ENCODE results near the gene CNOT3. TPM values are rescaled to one million over a fixed set of nuclear protein-coding genes. Genes with fewer than 3 reads are reported as not detected.

CNOT3 gene
- total and polyA plus RNA-seq, 2 donors (not counting 1 experiment from before 2014, with no cell fraction given): 28.1 to 82.1 TPM

DNA sequence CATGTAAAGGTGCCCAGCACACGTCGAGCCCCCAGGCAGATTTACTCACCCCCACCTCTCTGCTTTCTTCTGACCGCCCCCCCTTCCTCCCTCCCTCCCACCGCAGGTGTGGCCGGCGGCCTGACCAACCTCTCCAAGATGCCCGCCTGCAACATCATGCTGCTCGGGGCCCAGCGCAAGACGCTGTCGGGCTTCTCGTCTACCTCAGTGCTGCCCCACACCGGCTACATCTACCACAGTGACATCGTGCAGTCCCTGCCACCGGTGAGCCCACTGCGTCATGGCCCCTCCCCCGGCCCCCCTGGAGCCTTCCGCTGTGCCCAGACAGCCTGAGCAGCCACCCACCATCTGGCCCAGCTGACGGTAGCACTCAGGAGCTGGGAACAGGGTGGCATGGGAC, 13.2 kb upstream of the CNOT3 start:
- H3K36me3 ChIP-seq (replicated peaks in 1 of 2; ENCODE audit: control extremely low read depth in 1 of 2, control insufficient read depth in 1 of 2, extremely low read depth in 1 of 2, insufficient read depth in 2 of 2, low read length in 1 of 2): peaks cover 7 to 76% of the 10 kb centered on the region in 2 experiments
- Mint-ChIP-seq H3K4me3 (no peak overlapping the region), H3K9me3 (ENCODE audit: insufficient read depth) (no peaks in the 10 kb centered on the region), H3K27me3 (no peaks in the 10 kb centered on the region), H3K27ac (no peak overlapping the region), H3K4me1 (no peaks in the 10 kb centered on the region)
- no peak overlapping the region for H3K4me2 ChIP-seq (replicated peaks; ENCODE audit: low read depth, low read length, poor library complexity, severe bottlenecking)
- H3K79me2 ChIP-seq (ENCODE audit: control insufficient read depth, insufficient read depth, low read length): peaks cover 6% of the 10 kb centered on the region
- no peaks in the 10 kb centered on the region for H3K9me3 ChIP-seq (ENCODE audit: control extremely low read depth in 1 of 3, control insufficient read depth in 2 of 3, insufficient read depth in 1 of 3, low read length in 2 of 3)
- DNase-seq (no peak), ATAC-seq (ENCODE audit: low read depth) (no peak)
- TF ChIP-seq, protein P1, sequence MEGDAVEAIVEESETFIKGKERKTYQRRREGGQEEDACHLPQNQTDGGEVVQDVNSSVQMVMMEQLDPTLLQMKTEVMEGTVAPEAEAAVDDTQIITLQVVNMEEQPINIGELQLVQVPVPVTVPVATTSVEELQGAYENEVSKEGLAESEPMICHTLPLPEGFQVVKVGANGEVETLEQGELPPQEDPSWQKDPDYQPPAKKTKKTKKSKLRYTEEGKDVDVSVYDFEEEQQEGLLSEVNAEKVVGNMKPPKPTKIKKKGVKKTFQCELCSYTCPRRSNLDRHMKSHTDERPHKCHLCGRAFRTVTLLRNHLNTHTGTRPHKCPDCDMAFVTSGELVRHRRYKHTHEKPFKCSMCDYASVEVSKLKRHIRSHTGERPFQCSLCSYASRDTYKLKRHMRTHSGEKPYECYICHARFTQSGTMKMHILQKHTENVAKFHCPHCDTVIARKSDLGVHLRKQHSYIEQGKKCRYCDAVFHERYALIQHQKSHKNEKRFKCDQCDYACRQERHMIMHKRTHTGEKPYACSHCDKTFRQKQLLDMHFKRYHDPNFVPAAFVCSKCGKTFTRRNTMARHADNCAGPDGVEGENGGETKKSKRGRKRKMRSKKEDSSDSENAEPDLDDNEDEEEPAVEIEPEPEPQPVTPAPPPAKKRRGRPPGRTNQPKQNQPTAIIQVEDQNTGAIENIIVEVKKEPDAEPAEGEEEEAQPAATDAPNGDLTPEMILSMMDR (IDR thresholded peaks at IDR 0.05): no peak
- TF ChIP-seq EZH2 (IDR thresholded peaks at IDR 0.05; ENCODE audit: borderline replicate concordance, insufficient read depth, low read depth, low read length, poor library complexity, severe bottlenecking): no peak
- peaks cover 8% of the 10 kb centered on the region for H4K20me1 ChIP-seq (ENCODE audit: control insufficient read depth, insufficient read depth, low read length, poor library complexity, severe bottlenecking)
- no peaks in the 10 kb centered on the region for H3K27me3 ChIP-seq (replicated peaks in 1 of 4; ENCODE audit: control extremely low read depth in 1 of 4, control insufficient read depth in 3 of 4, insufficient read depth in 4 of 4, low read length in 3 of 4)
- CTCF ChIA-PET: interaction anchor here (0.6 kb wide), 1 partner anchor 525 kb away, joined by 3 read pairs; no protein-coding TSS in a partner anchor
- no peak overlapping the region for H3K9ac ChIP-seq (ENCODE audit: low read length)
- H3K4me1 ChIP-seq (ENCODE audit: control insufficient read depth in 2 of 2, insufficient read depth in 2 of 2, low read length in 2 of 2): no peaks in the 10 kb centered on the region
- intact Hi-C loops (cut with micrococcal nuclease): no loop called here
- 94% methylated on average over 17 of the region's 19 CpGs for WGBS (ENCODE audit: insufficient coverage)
- H2AFZ ChIP-seq (ENCODE audit: insufficient read depth, low read depth, low read length, poor library complexity, severe bottlenecking): no peak overlapping the region
- no peak overlapping the region for H3K27ac ChIP-seq (ENCODE audit: low read length in 2 of 2)
- no peak overlapping the region for H3K4me3 ChIP-seq (ENCODE audit: control extremely low read depth in 1 of 5, extremely low read depth in 1 of 5, insufficient read depth in 1 of 5, low read depth in 2 of 5, low read length in 4 of 5)
- POLR2A ChIA-PET: no interaction called here

DNA sequence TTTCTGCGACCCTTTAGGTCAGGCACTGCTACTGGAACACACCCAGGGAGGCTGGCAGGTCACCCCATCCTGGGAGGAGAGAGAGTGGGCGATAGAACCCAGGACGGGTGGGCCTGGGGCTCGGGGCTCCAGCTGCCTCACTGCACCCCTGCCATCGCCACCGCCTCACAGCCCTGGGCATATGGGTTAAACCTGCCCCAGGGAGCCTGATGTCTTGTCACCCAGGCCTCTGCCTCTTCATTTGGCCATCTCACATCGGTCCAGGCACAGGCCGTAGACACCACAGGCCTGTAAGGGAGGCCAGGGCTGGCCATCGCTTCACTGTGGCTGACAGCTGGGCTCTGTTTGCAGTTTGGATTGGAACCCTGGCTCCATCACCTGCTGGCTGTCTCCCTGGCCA, 11.8 kb upstream of the CNOT3 start:
- Histone ChIP-seq H3K4me2 (replicated peaks; ENCODE audit: low read depth, low read length, poor library complexity, severe bottlenecking) (no peak overlapping the region), H4K20me1 (ENCODE audit: control insufficient read depth, insufficient read depth, low read length, poor library complexity, severe bottlenecking) (no peaks in the 10 kb centered on the region), H3K79me2 (ENCODE audit: control insufficient read depth, insufficient read depth, low read length) (no peaks in the 10 kb centered on the region), H3K9me3 (ENCODE audit: control extremely low read depth in 1 of 3, control insufficient read depth in 2 of 3, insufficient read depth in 1 of 3, low read length in 2 of 3) (no peaks in the 10 kb centered on the region), H3K27me3 (replicated peaks in 1 of 4; ENCODE audit: control extremely low read depth in 1 of 4, control insufficient read depth in 3 of 4, insufficient read depth in 4 of 4, low read length in 3 of 4) (no peaks in the 10 kb centered on the region), H3K36me3 (replicated peaks in 1 of 2; ENCODE audit: control extremely low read depth in 1 of 2, control insufficient read depth in 1 of 2, extremely low read depth in 1 of 2, insufficient read depth in 2 of 2, low read length in 1 of 2) (peaks cover 6 to 70% of the 10 kb centered on the region in 2 experiments), H3K4me1 (ENCODE audit: control insufficient read depth in 2 of 2, insufficient read depth in 2 of 2, low read length in 2 of 2) (no peaks in the 10 kb centered on the region), H3K27ac (ENCODE audit: low read length in 2 of 2) (no peak overlapping the region), H3K4me3 (ENCODE audit: control extremely low read depth in 1 of 5, extremely low read depth in 1 of 5, insufficient read depth in 1 of 5, low read depth in 2 of 5, low read length in 4 of 5) (no peak overlapping the region), H2AFZ (ENCODE audit: insufficient read depth, low read depth, low read length, poor library complexity, severe bottlenecking) (no peak overlapping the region), H3K9ac (ENCODE audit: low read length) (no peak overlapping the region)
- H3K4me1 Mint-ChIP-seq: no peaks in the 10 kb centered on the region
- TF ChIP-seq, protein P1 (IDR thresholded peaks at IDR 0.05): no peak
- TF ChIP-seq EZH2 (IDR thresholded peaks at IDR 0.05; ENCODE audit: borderline replicate concordance, insufficient read depth, low read depth, low read length, poor library complexity, severe bottlenecking): no peak
- intact Hi-C loops (cut with micrococcal nuclease): no loop called here
- ATAC-seq (ENCODE audit: low read depth) (no peak), DNase-seq (no peak)
- WGBS (ENCODE audit: insufficient coverage): 96% methylated on average over 8 of the region's 9 CpGs
- no peaks in the 10 kb centered on the region for H3K9me3 Mint-ChIP-seq (ENCODE audit: insufficient read depth)
- CTCF ChIA-PET: no interaction called here
- no peaks in the 10 kb centered on the region for H3K27me3 Mint-ChIP-seq
- H3K4me3 Mint-ChIP-seq: no peak overlapping the region
- H3K27ac Mint-ChIP-seq: no peak overlapping the region
- POLR2A ChIA-PET: no interaction called here
